Ishikawa (cell line): ENCODE measurements around the gene SERPINA6.

Source experiments
- CEBPB ChIP-seq: IDR thresholded peaks from 2 replicates; pipeline ENCODE4 v1.6.1; 2012
- CREB1 ChIP-seq: IDR thresholded peaks from 2 replicates; pipeline ENCODE4 v1.6.1; 2012; ENCODE audit warnings: low read depth
- EGR1 ChIP-seq: IDR thresholded peaks from 2 replicates; pipeline ENCODE4 v1.6.1; 2012
- EP300 ChIP-seq: IDR thresholded peaks from 2 replicates; pipeline ENCODE4 v1.6.1; 2012; ENCODE audit warnings: borderline replicate concordance
- FOXM1 ChIP-seq: IDR thresholded peaks from 2 replicates; pipeline ENCODE4 v1.6.1; 2012; ENCODE audit warnings: low read depth, borderline replicate concordance
- NFIC ChIP-seq: IDR thresholded peaks from 2 replicates; pipeline ENCODE4 v1.6.1; 2012
- RAD21 ChIP-seq: IDR thresholded peaks from 2 replicates; pipeline ENCODE4 v1.6.1; 2012; ENCODE audit warnings: low read depth
- TAF1 ChIP-seq: IDR thresholded peaks from 2 replicates; pipeline ENCODE4 v1.6.1; 2012; ENCODE audit warnings: low read depth, mild to moderate bottlenecking
- TCF12 ChIP-seq: IDR thresholded peaks from 2 replicates; pipeline ENCODE4 v1.6.1; 2012; ENCODE audit warnings: low read depth
- TEAD4 ChIP-seq: IDR thresholded peaks from 2 replicates; pipeline ENCODE4 v1.6.1; 2012
- YY1 ChIP-seq: IDR thresholded peaks from 2 replicates; pipeline ENCODE4 v1.6.1; 2012; ENCODE audit warnings: low read depth
- ZBTB7A ChIP-seq: IDR thresholded peaks from 2 replicates; pipeline ENCODE4 v1.6.1; 2012; ENCODE audit warnings: low read depth
- TF ChIP-seq, protein P1 (sequence below): IDR thresholded peaks from 2 replicates; pipeline ENCODE4 v1.6.1; 2012; ENCODE audit warnings: low read depth, mild to moderate bottlenecking
- TF ChIP-seq, protein P2 (sequence below): IDR thresholded peaks from 2 replicates; pipeline ENCODE4 v1.6.1; 2012
- TF ChIP-seq, protein P3 (sequence below): IDR thresholded peaks from 2 replicates; pipeline ENCODE4 v1.6.1; 2012

SERPINA6 gene

DNA sequence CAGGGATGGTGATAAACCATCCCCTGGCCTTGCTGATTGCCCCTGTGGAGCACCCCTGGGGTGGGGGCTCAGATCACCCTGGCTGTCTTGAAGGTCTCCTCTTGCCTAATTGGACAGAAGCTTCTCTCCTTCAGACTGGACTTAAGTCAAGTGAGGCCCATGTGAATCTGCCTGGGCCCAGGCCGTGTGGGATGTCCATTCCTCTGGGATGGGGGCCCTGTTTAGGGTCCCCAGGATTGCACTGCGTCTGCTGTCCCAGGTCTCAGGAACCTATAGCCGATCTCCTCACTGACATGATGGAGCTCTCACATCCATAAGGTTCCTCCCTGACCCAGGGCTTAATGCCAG lies 45.1 kb upstream of the SERPINA6 start:
- no peak for TF ChIP-seq TAF1

DNA sequence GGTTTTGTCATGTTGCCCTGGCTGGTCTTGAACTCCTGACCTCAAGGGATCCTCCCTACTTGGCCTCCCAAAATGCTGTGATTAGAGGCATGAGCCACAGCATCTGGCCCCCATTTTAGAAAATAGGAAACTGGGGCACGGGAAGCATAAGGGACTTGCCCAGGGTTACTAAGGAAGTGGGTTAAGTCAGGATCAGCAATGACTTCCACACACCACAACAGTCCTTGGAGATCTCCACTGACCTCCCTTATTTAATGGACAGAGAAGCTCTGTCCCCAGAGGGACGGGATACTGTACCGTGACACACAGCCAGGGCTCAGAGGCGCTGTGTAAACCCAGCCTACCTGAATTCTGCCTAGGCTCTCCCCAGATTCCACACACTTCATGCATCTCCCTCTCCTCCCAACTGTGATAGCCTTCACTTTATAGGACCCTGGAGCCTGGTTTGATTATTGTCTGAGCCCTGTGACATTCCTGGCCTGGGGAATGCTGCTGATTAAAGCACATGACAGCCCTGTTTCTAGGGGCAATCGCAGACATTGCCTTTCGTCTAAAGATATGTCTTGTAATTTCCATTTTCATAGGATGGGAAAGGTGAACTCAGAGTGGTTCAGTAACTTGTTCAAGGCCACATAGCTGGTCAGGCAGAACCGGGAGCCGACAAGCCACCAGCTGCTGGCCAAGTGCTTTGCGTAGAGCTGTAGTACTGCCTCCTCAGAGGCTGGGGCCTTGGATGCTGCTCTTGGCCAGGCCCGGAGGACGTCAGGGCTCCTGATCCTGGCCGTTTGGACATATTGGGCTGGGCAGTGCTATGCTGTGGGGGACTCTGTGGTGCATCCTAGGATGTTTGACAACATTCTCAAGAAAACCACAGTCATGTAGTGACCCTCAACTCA lies 44.5 kb upstream of the SERPINA6 start:
- no peak for TF ChIP-seq ZBTB7A
- no peak for TF ChIP-seq FOXM1
- TF ChIP-seq EP300, result no peak
- TF ChIP-seq, protein P1, sequence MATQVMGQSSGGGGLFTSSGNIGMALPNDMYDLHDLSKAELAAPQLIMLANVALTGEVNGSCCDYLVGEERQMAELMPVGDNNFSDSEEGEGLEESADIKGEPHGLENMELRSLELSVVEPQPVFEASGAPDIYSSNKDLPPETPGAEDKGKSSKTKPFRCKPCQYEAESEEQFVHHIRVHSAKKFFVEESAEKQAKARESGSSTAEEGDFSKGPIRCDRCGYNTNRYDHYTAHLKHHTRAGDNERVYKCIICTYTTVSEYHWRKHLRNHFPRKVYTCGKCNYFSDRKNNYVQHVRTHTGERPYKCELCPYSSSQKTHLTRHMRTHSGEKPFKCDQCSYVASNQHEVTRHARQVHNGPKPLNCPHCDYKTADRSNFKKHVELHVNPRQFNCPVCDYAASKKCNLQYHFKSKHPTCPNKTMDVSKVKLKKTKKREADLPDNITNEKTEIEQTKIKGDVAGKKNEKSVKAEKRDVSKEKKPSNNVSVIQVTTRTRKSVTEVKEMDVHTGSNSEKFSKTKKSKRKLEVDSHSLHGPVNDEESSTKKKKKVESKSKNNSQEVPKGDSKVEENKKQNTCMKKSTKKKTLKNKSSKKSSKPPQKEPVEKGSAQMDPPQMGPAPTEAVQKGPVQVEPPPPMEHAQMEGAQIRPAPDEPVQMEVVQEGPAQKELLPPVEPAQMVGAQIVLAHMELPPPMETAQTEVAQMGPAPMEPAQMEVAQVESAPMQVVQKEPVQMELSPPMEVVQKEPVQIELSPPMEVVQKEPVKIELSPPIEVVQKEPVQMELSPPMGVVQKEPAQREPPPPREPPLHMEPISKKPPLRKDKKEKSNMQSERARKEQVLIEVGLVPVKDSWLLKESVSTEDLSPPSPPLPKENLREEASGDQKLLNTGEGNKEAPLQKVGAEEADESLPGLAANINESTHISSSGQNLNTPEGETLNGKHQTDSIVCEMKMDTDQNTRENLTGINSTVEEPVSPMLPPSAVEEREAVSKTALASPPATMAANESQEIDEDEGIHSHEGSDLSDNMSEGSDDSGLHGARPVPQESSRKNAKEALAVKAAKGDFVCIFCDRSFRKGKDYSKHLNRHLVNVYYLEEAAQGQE, result no peak

DNA sequence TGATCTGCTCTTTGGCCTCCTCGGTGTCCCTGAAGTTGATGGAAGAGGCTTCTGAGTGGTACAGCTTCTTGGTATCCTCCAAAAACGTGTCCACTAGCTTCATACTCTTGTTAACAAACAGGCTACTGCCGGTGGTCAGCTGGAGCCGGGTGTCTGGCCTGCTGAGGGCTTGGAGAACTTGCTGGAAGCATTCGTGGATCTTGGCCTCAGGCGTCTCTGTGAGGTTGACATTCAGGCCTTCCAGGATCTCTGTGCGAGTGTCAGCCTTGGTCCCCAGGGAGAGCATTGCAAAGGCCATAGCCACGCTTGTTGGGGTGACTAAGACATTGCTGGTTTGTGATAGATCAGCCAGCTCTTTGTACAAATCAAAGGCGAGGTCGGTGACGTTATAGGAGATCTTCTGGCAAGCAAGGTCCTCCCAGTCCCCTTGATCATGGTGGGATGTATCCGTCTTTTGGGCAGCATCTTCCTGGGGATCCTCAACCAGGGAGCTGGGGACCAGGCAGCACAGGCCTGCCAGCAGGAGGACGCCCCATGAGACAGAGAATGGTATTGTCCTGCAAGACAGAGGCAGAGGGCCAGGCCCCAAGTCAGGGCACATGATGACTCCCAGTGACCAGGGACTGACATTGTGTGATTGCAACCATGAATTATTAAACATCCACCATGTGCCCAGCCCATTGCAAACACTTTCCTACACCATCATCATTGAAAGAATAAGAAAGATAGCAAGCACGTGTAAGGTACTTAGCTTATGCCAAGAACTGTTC lies 43.2 kb upstream of the SERPINA6 start, which contains the start of gene SERPINA2:
Gene SERPINA2, minus strand, starts transcription at position 553 of the 770 bp plus-strand sequence.
- TF ChIP-seq TAF1, result no peak
- TF ChIP-seq CEBPB, result no peak
- TF ChIP-seq NFIC, result no peak
- no peak for TF ChIP-seq ZBTB7A
- TF ChIP-seq RAD21, result no peak
- TF ChIP-seq, protein P2, sequence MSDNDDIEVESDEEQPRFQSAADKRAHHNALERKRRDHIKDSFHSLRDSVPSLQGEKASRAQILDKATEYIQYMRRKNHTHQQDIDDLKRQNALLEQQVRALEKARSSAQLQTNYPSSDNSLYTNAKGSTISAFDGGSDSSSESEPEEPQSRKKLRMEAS, result no peak
- no peak for TF ChIP-seq EP300
- no peak for TF ChIP-seq TEAD4
- TF ChIP-seq, protein P3, sequence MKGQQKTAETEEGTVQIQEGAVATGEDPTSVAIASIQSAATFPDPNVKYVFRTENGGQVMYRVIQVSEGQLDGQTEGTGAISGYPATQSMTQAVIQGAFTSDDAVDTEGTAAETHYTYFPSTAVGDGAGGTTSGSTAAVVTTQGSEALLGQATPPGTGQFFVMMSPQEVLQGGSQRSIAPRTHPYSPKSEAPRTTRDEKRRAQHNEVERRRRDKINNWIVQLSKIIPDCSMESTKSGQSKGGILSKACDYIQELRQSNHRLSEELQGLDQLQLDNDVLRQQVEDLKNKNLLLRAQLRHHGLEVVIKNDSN, result no peak
- TF ChIP-seq, protein P1, result no peak
- no peak for TF ChIP-seq YY1
- TF ChIP-seq CREB1, result no peak
- TF ChIP-seq TCF12, result no peak

DNA sequence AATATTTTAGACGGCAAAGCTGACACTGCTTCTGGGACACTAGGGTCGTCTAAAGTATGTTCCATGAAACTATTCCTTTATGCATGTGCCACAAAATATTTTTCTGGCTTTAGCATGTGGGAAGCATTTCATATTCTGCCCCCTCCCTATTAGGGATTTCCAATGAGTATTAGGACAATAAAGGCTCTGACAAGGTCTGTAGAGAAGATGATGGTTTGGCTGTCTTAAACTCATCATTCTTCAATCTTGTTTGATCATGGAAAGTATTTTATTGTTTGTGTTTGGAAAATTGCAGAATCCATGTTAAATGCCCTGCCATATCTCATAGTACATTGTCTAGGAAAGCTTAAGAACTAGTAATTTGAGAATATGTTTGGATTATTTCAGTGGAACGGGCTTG lies 42.5 kb upstream of the SERPINA6 start:
- no peak for TF ChIP-seq FOXM1
- TF ChIP-seq, protein P2, result no peak
- TF ChIP-seq ZBTB7A, result no peak
- TF ChIP-seq TCF12, result no peak
- no peak for TF ChIP-seq YY1

DNA sequence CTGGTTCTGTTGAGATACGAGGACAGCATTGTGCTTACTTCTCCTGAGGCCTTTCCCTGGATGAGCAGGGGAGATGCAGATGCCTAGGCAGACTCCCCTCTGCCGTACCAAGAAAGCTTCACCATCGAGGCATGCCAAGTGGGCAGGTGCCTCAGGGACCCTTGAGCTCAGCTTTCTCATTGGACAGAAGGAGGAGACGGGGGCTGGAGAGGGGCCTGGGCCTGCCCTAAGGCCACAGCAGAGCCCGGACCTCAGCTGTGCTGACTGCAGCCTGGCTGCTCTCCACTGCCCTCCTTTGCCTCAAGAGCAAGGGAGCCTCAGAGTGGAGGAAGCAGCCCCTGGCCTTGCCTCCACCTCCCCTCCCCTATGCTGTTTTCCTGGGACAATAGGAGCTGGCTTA lies 41.8 kb upstream of the SERPINA6 start:
- TF ChIP-seq, protein P1, result no peak
- TF ChIP-seq CREB1, result no peak
- no peak for TF ChIP-seq TEAD4
- TF ChIP-seq EGR1, result no peak
- no peak for TF ChIP-seq EP300
- TF ChIP-seq, protein P2, result no peak
- no peak for TF ChIP-seq FOXM1
- no peak for TF ChIP-seq YY1
- TF ChIP-seq NFIC, result no peak
- TF ChIP-seq ZBTB7A, result no peak
- TF ChIP-seq, protein P3, result no peak
- TF ChIP-seq CEBPB, result no peak
